ENCODE data around the gene ZNF554. TPM values are rescaled to one million over a fixed set of nuclear protein-coding genes. Genes with fewer than 3 reads are reported as not detected.

ZNF554 gene
- total RNA-seq, 6 experiments from 2014 or later = 1.4 to 2.5 (median 1.9) TPM

DNA sequence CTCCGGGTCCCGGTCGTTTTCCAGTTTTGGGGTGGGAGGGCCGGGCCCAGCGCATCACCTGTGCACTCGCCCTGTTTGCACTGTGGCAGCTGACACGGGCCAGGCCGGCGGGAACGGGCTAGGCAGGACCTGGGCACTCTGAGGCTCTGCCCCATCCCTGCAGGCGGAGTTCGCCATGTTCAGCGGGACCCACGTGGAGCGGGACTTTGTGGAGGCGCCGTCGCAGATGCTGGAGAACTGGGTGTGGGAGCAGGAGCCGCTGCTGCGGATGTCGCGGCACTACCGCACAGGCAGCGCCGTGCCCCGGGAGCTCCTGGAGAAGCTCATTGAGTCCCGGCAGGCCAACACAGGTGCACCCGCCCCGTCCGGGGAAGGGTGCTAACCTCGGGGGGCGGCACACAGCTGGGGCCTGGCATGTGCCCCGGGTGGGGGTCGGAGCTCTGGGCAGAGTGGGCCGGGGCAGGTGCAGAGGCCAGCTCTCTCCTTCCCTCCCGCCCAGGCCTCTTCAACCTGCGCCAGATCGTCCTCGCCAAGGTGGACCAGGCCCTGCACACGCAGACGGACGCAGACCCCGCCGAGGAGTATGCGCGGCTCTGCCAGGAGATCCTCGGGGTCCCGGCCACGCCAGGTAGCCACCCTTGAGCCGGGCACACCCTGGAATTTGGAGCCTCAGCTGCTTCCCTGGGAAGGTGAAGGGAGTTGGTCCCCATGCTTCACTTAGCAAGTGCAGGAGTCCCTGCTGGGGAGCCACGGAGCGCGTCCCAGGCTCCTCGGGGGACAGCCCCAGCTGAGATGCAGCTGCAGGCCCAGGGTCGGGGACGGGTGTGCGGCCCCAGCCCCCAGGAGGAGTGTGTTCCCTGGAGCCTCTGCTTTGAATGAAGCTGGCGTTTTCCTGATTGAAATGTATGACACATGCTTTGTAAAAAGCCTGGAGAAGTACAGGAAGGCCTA, 9.3 kb upstream of the ZNF554 start:
- ATAC-seq (no peak), DNase-seq (no peak)
- WGBS (ENCODE audit: insufficient coverage, low coverage, low lambda C conversion rate, missing lambda C conversion rate) = no CpG with 5 or more reads among the region's 58 CpGs
- H3K27me3 ChIP-seq = no peaks in the 10 kb centered on the region
- H3K4me3 ChIP-seq = no peak overlapping the region
- intact Hi-C loops (cut with DNase I) = no loop called here
- H3K36me3 ChIP-seq = peaks cover 0 to 18% (median 1%) of the 10 kb centered on the region in 4 donors
- TF ChIP-seq POLR2A (IDR thresholded peaks at IDR 0.05) = no peak
- TF ChIP-seq, protein P1, sequence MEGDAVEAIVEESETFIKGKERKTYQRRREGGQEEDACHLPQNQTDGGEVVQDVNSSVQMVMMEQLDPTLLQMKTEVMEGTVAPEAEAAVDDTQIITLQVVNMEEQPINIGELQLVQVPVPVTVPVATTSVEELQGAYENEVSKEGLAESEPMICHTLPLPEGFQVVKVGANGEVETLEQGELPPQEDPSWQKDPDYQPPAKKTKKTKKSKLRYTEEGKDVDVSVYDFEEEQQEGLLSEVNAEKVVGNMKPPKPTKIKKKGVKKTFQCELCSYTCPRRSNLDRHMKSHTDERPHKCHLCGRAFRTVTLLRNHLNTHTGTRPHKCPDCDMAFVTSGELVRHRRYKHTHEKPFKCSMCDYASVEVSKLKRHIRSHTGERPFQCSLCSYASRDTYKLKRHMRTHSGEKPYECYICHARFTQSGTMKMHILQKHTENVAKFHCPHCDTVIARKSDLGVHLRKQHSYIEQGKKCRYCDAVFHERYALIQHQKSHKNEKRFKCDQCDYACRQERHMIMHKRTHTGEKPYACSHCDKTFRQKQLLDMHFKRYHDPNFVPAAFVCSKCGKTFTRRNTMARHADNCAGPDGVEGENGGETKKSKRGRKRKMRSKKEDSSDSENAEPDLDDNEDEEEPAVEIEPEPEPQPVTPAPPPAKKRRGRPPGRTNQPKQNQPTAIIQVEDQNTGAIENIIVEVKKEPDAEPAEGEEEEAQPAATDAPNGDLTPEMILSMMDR (IDR thresholded peaks at IDR 0.05) = no peak
- H3K9me3 ChIP-seq = no peaks in the 10 kb centered on the region
- peak overlapping the region in 2 of 3 donors; percentile 75 to 85 for H3K27ac ChIP-seq
- H3K4me1 ChIP-seq = peaks cover 0 to 8% (median 3%) of the 10 kb centered on the region in 4 donors

DNA sequence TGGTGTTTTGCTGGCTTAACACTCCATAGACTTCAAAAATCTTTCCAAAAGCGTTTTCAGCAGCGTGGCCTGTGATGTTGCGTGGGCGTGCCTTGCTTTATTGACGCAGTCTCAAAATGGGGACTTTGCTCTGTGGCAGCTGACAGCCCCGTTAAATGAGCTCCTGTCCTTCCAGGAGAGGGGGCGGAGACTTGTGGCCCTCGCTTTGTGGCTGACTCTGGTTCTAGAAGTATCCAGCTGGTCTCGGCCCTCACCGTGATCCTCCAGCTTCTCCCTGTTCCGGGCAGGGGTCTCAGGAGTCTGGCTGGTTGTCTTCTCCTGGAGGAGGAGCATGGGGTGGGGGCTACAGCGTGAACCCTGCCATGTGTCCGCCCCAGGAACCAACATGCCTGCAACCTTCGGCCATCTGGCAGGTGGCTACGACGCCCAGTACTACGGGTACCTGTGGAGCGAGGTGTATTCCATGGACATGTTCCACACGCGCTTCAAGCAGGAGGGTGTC, 8.4 kb upstream of the ZNF554 start:
- DNase-seq = peak; percentile 66 to 89 (median 85)

DNA sequence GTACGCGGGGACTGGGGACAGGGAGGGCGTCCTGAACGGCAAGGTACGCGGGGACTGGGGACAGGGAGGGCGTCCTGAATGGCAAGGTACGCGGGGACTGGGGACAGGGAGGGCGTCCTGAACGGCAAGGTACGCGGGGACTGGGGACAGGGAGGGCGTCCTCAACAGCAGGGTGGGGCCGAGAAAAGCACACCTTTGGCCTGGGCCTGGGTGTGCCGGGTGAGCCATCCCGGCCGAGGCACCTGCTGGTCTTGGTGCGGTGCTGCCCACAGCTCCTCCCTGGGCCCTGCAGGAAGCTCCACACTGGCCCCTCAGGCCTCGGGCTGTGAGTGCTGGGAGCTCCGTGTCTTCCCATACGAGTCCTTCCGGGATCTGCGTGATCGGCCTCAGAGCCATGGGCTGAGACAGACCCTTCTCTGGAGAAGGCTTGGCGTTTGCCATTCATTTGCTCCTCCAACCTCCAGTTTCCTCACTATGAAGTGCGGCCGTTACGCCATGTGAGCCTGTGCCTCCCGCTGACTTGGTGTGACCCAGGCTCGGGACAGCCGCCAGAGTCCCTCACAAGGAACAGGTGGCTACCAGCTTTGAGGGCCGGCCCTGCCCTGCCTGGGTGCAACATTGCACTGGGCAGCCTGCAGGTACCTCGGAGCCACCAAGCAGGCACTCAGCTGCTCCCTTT, 7.8 kb upstream of the ZNF554 start:
- Histone ChIP-seq H3K36me3 (peaks cover 0 to 18% (median 1%) of the 10 kb centered on the region in 4 donors), H3K27ac (peak overlapping the region in 2 of 3 donors; percentile 75 to 85), H3K27me3 (no peaks in the 10 kb centered on the region), H3K4me1 (peaks cover 0 to 8% (median 3%) of the 10 kb centered on the region in 4 donors), H3K9me3 (no peaks in the 10 kb centered on the region), H3K4me3 (peak overlapping the region in 2 of 3 donors; percentile 23 to 26)
- TF ChIP-seq POLR2A (IDR thresholded peaks at IDR 0.05) = no peak
- TF ChIP-seq, protein P1 (IDR thresholded peaks at IDR 0.05) = no peak
- intact Hi-C loops (cut with DNase I) = no loop called here
- 54% methylated on average over 18 of the region's 34 CpGs for WGBS (ENCODE audit: insufficient coverage, low coverage, low lambda C conversion rate, missing lambda C conversion rate)
- no peak for DNase-seq
- ATAC-seq = peak; percentile 2 to 43 (median 29)

More for the DNA sequence above, 8.4 kb upstream of the ZNF554 start:
- peaks cover 0 to 8% (median 3%) of the 10 kb centered on the region in 4 donors for H3K4me1 ChIP-seq
- peak overlapping the region in 2 of 3 donors; percentile 75 to 85 for H3K27ac ChIP-seq
- H3K9me3 ChIP-seq = no peaks in the 10 kb centered on the region
- WGBS (ENCODE audit: insufficient coverage, low coverage, low lambda C conversion rate, missing lambda C conversion rate) = 29% methylated on average over 9 of the region's 20 CpGs
- no peaks in the 10 kb centered on the region for H3K27me3 ChIP-seq
- intact Hi-C loops (cut with DNase I) = no loop called here
- ATAC-seq = peak; percentile 72 to 85 (median 76)
- TF ChIP-seq, protein P1 (IDR thresholded peaks at IDR 0.05) = no peak
- TF ChIP-seq POLR2A (IDR thresholded peaks at IDR 0.05) = peak; percentile 27
- H3K4me3 ChIP-seq = peak overlapping the region in 2 of 3 donors; percentile 23 to 24
- H3K36me3 ChIP-seq = peaks cover 0 to 18% (median 1%) of the 10 kb centered on the region in 4 donors

DNA sequence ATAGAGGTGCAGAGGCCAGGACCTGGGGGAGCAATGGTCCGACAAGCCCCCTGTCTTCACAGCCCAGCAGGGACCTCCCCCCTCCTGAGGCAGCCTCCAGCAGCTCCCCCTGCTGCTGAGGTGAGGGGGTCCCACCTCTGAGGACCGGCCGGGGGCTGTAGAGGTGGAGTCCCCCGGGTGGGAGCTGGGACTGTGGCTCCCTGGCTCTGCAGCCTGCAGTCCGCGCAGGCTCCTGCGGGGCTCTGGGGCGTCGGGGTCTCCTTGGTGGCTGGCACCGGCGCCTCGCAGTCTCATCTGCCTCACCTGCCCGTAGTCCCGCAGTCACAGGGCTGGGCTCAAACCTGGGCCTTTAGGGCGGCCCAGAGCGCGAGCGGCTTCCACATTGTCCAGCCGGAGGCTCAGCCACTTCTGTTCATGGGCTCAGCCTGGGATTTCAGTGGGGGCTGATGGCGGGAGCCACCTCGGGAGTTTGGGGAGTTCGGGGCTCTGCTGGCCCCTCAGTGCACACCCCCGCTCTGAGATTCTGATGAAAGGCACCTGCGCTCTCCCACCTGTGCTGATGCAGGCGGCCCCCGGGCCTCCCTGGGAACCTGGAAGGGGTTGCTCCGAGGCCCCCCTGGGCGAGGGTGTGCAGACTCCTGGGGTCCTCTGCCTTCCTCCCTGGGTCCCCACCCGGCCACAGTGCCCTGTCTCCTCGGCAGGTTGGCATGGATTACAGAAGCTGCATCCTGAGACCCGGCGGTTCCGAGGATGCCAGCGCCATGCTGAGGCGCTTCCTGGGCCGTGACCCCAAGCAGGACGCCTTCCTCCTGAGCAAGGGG, 7.0 kb upstream of the ZNF554 start:
- intact Hi-C loops (cut with DNase I) = no loop called here

More for the DNA sequence above, 7.0 kb upstream of the ZNF554 start:
- H3K4me1 ChIP-seq = peaks cover 0 to 8% (median 3%) of the 10 kb centered on the region in 4 donors
- H3K4me3 ChIP-seq = no peak overlapping the region
- no CpG with 5 or more reads among the region's 37 CpGs for WGBS (ENCODE audit: insufficient coverage, low coverage, low lambda C conversion rate, missing lambda C conversion rate)
- H3K27ac ChIP-seq = peak overlapping the region in 1 of 3 donors; percentile 75
- TF ChIP-seq POLR2A (IDR thresholded peaks at IDR 0.05) = no peak
- TF ChIP-seq, protein P1 (IDR thresholded peaks at IDR 0.05) = no peak
- peaks cover 0 to 18% (median 1%) of the 10 kb centered on the region in 4 donors for H3K36me3 ChIP-seq
- no peak for DNase-seq
- ATAC-seq = no peak
- no peaks in the 10 kb centered on the region for H3K27me3 ChIP-seq
- H3K9me3 ChIP-seq = no peaks in the 10 kb centered on the region
